WTC11 (cell line): Measurements from ENCODE around the gene EEIG2.

Source experiments
- ESRRA ChIP-seq: sonication (generic); formaldehyde crosslinking; IDR thresholded peaks from 2 replicates; pipeline ENCODE4 v1.8.1; 2022; ENCODE audit warnings: mild to moderate bottlenecking, missing genetic modification reagents, borderline replicate concordance
- TF ChIP-seq, protein P1 (sequence below): fragments of 200-600 bp; IDR thresholded peaks from 2 replicates; pipeline ENCODE4 v1.8.0; 2022; ENCODE audit warnings: antibody characterized with exemption

DNA sequence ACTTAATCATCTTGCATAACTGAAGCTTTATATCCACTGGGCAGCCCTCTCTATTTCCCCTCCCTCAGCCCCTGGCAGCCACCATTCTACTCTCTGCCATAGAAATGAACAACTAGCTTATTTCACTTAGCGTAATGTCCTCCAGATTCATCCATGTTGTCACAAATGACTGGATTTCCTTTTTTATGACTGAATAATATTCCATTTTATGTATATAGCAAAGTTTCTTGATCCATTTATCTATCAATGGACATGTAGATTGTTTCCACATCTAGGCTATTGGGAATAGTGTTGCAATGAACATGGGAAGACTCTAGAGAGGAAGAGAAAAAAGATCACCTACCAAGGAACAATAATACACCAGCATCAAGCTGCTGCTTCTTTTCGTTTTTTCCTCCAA, 32.1 kb upstream of the EEIG2 start:
- TF ChIP-seq ESRRA (CRISPR knock-in tag): no peak
- TF ChIP-seq, protein P1, sequence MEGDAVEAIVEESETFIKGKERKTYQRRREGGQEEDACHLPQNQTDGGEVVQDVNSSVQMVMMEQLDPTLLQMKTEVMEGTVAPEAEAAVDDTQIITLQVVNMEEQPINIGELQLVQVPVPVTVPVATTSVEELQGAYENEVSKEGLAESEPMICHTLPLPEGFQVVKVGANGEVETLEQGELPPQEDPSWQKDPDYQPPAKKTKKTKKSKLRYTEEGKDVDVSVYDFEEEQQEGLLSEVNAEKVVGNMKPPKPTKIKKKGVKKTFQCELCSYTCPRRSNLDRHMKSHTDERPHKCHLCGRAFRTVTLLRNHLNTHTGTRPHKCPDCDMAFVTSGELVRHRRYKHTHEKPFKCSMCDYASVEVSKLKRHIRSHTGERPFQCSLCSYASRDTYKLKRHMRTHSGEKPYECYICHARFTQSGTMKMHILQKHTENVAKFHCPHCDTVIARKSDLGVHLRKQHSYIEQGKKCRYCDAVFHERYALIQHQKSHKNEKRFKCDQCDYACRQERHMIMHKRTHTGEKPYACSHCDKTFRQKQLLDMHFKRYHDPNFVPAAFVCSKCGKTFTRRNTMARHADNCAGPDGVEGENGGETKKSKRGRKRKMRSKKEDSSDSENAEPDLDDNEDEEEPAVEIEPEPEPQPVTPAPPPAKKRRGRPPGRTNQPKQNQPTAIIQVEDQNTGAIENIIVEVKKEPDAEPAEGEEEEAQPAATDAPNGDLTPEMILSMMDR: no peak
